HEK293 (cell line): ENCODE results near the gene HIRA.

ENCODE experiments used
- CTCF ChIA-PET: fragments of 350-600 bp; formaldehyde crosslinking; extraction: SDS; loops from one replicate; lab custom pipeline; 2021; ENCODE audit warnings: antibody characterized with exemption; lab: Yijun Ruan, JAX
- POLR2A ChIA-PET: fragments of 300-600 bp; formaldehyde crosslinking; extraction: SDS; loops from one replicate; lab custom pipeline; 2020; ENCODE audit warnings: antibody characterized with exemption, inconsistent platforms; lab: Yijun Ruan, JAX
- H3K27ac ChIP-seq: fragments of 200-500 bp; sonication (Bioruptor generic); 2 replicates; pipeline ENCODE4 v1.5.1; 2014; ENCODE audit warnings: low read depth, low read length, control low read depth, inconsistent platforms; ENCODE audit errors: extremely low read depth
- H3K36me3 ChIP-seq, 2 experiments: fragments of 200-500 bp in 1 of 2; sonication (Bioruptor generic) in 1 of 2; 1 replicate in 1 of 2; 2 replicates in 1 of 2; pipeline ENCODE4 v1.5.1; 2014 to 2017; ENCODE audit warnings: inconsistent platforms in 2 of 2, low read length in 2 of 2; ENCODE audit not compliant: control insufficient read depth in 2 of 2, insufficient read depth in 1 of 2
- H3K4me1 ChIP-seq: fragments of 200-500 bp; sonication (Bioruptor generic); 2 replicates; pipeline ENCODE4 v1.5.1; 2014; ENCODE audit warnings: mild to moderate bottlenecking, low read length, inconsistent platforms; ENCODE audit not compliant: control insufficient read depth, insufficient read depth
- H3K4me3 ChIP-seq: 2 replicates; pipeline ENCODE4 v1.5.1; 2011; ENCODE audit warnings: low read depth, mild to moderate bottlenecking, control low read depth, low read length, moderate library complexity
- H3K9me3 ChIP-seq: fragments of 200-500 bp; sonication (Bioruptor generic); 2 replicates; pipeline ENCODE4 v1.5.1; 2014; ENCODE audit warnings: low read depth, low read length, inconsistent platforms; ENCODE audit not compliant: control insufficient read depth, insufficient read depth
- HOXC10 ChIP-seq: sonication (generic); formaldehyde crosslinking; IDR thresholded peaks from 2 replicates; pipeline ENCODE4 v1.8.1; 2023; ENCODE audit warnings: mild to moderate bottlenecking, missing genetic modification reagents
- IKZF3 ChIP-seq: fragments of 450-650 bp; IDR thresholded peaks from 2 replicates; pipeline ENCODE4 v1.5.0; 2018; ENCODE audit warnings: missing biosample characterization, mild to moderate bottlenecking, missing genetic modification characterization, moderate library complexity
- KLF10 ChIP-seq: fragments of 450-650 bp; IDR thresholded peaks from 2 replicates; pipeline ENCODE4 v1.5.1; 2018; ENCODE audit warnings: missing biosample characterization, mild to moderate bottlenecking, missing genetic modification characterization
- KLF9 ChIP-seq: fragments of 450-650 bp; formaldehyde crosslinking; IDR thresholded peaks from 2 replicates; pipeline ENCODE4 v1.5.1; 2016; ENCODE audit warnings: missing biosample characterization, missing genetic modification characterization, low read depth
- MYNN ChIP-seq: fragments of 450-650 bp; formaldehyde crosslinking; IDR thresholded peaks from 2 replicates; pipeline ENCODE4 v1.5.1; 2016; ENCODE audit warnings: missing biosample characterization, missing genetic modification characterization, borderline replicate concordance
- REPIN1 ChIP-seq: fragments of 450-650 bp; formaldehyde crosslinking; IDR thresholded peaks from 2 replicates; pipeline ENCODE4 v1.5.1; 2017; ENCODE audit warnings: missing biosample characterization, missing genetic modification characterization, low read depth
- SCRT2 ChIP-seq: fragments of 450-650 bp; formaldehyde crosslinking; IDR thresholded peaks from 2 replicates; pipeline ENCODE4 v1.5.1; 2016; ENCODE audit warnings: missing biosample characterization, missing genetic modification characterization
- YY1 ChIP-seq: fragments of 450-650 bp; formaldehyde crosslinking; IDR thresholded peaks from 2 replicates; pipeline ENCODE4 v1.5.1; 2018; ENCODE audit warnings: missing biosample characterization, missing genetic modification characterization
- ZNF184 ChIP-seq: fragments of 450-650 bp; IDR thresholded peaks from 2 replicates; pipeline ENCODE4 v1.5.1; 2018; ENCODE audit warnings: missing biosample characterization, mild to moderate bottlenecking, missing genetic modification characterization
- ZNF37A ChIP-seq: fragments of 450-650 bp; IDR thresholded peaks from 2 replicates; pipeline ENCODE4 v1.5.1; 2018; ENCODE audit warnings: missing biosample characterization, missing genetic modification characterization
- ZNF596 ChIP-seq: fragments of 450-650 bp; IDR thresholded peaks from 2 replicates; pipeline ENCODE4 v1.5.0; 2018; ENCODE audit warnings: missing biosample characterization, mild to moderate bottlenecking, missing genetic modification characterization, moderate library complexity
- ZNF610 ChIP-seq: fragments of 450-650 bp; formaldehyde crosslinking; IDR thresholded peaks from 2 replicates; pipeline ENCODE4 v1.5.1; 2016; ENCODE audit warnings: missing biosample characterization, missing genetic modification characterization, borderline replicate concordance
- ZNF660 ChIP-seq: fragments of 450-650 bp; IDR thresholded peaks from 2 replicates; pipeline ENCODE4 v1.5.1; 2018; ENCODE audit warnings: missing biosample characterization, mild to moderate bottlenecking, missing genetic modification characterization
- ZNF76 ChIP-seq: fragments of 450-650 bp; formaldehyde crosslinking; IDR thresholded peaks from 2 replicates; pipeline ENCODE4; 2016; ENCODE audit warnings: low read depth, missing biosample characterization, missing genetic modification characterization, borderline replicate concordance
- ZSCAN30 ChIP-seq: fragments of 450-650 bp; IDR thresholded peaks from 2 replicates; pipeline ENCODE4 v1.5.1; 2018; ENCODE audit warnings: missing biosample characterization, mild to moderate bottlenecking, missing genetic modification characterization, moderate library complexity
- TF ChIP-seq, protein P1 (sequence below): fragments of 450-650 bp; formaldehyde crosslinking; IDR thresholded peaks from 2 replicates; pipeline ENCODE4 v1.5.1; 2016; ENCODE audit warnings: missing biosample characterization, missing genetic modification characterization
- TF ChIP-seq, protein P2 (sequence below): fragments of 450-650 bp; formaldehyde crosslinking; IDR thresholded peaks from 2 replicates; pipeline ENCODE4 v1.5.1; 2017; ENCODE audit warnings: missing biosample characterization, missing genetic modification characterization
- TF ChIP-seq, protein P3 (sequence below): fragments of 450-650 bp; IDR thresholded peaks from 2 replicates; pipeline ENCODE4 v1.5.1; 2018; ENCODE audit warnings: missing biosample characterization, missing genetic modification characterization
- TF ChIP-seq, protein P4 (sequence below): fragments of 450-650 bp; formaldehyde crosslinking; conservative IDR thresholded peaks from 2 replicates; pipeline ENCODE4 v1.5.1; 2016; ENCODE audit warnings: low read depth, missing biosample characterization, missing genetic modification characterization
- TF ChIP-seq, protein P5 (sequence below): fragments of 450-650 bp; formaldehyde crosslinking; IDR thresholded peaks from 2 replicates; pipeline ENCODE4 v1.5.1; 2017; ENCODE audit warnings: missing biosample characterization, missing genetic modification characterization
- TF ChIP-seq, protein P6 (sequence below): fragments of 450-650 bp; formaldehyde crosslinking; IDR thresholded peaks from 2 replicates; pipeline ENCODE4 v1.5.1; 2016; ENCODE audit warnings: missing biosample characterization, missing genetic modification characterization

Gene HIRA, protein sequence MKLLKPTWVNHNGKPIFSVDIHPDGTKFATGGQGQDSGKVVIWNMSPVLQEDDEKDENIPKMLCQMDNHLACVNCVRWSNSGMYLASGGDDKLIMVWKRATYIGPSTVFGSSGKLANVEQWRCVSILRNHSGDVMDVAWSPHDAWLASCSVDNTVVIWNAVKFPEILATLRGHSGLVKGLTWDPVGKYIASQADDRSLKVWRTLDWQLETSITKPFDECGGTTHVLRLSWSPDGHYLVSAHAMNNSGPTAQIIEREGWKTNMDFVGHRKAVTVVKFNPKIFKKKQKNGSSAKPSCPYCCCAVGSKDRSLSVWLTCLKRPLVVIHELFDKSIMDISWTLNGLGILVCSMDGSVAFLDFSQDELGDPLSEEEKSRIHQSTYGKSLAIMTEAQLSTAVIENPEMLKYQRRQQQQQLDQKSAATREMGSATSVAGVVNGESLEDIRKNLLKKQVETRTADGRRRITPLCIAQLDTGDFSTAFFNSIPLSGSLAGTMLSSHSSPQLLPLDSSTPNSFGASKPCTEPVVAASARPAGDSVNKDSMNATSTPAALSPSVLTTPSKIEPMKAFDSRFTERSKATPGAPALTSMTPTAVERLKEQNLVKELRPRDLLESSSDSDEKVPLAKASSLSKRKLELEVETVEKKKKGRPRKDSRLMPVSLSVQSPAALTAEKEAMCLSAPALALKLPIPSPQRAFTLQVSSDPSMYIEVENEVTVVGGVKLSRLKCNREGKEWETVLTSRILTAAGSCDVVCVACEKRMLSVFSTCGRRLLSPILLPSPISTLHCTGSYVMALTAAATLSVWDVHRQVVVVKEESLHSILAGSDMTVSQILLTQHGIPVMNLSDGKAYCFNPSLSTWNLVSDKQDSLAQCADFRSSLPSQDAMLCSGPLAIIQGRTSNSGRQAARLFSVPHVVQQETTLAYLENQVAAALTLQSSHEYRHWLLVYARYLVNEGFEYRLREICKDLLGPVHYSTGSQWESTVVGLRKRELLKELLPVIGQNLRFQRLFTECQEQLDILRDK

DNA sequence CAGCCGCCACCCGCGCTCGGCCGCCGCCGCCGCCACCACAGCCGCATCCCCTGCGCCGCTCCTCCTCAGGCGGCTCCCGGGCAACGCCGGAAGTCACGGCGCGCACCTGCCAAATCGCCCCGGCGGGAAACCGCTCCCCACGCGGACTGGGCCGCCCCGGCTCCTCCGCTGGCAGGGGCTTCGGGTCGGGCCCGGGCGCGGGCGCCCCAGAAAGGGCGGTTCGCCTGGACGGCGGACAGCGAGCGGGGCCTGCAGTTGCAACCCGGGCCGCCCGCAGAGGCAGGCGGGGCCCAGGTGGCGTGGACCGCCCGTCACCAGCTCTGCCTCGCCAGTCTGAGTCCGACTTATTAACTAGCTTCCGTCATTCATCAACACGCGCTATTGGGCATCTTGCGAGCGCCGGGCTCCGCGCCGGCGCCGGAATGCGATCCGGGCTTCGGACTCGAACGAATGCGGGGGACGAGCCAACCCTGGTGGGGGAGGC is at the start of gene HIRA:
Gene HIRA (minus strand): TSS at position 85 of the 484 bp plus-strand sequence. CDS start 257 bp downstream, outside the sequence.
- Histone ChIP-seq H3K9me3 (no peaks in the 10 kb centered on the region), H3K36me3 (peaks cover 3 to 45% of the 10 kb centered on the region in 2 experiments; a peak in 2 of 3 replicates), H3K4me1 (no peaks in the 10 kb centered on the region; the same call in 1 of the 2 replicates), H3K4me3 (peak within 1 kb of the TSS; percentile 90), H3K27ac (peak within 1 kb of the TSS; percentile 67)
- POLR2A ChIA-PET = interaction anchor here (0.6 to 3.7 kb wide), 11 partner anchors 11 to 258 kb away, joined by 3 to 22 read pairs (median 4); partner anchors contain the start of genes C22orf39, CDC45, SLC25A1 and UFD1
- CTCF ChIA-PET = interaction anchor here (0.6 kb wide), 1 partner anchor 250 kb away, joined by 3 read pairs; no protein-coding TSS in a partner anchor
- TF ChIP-seq, protein P1, sequence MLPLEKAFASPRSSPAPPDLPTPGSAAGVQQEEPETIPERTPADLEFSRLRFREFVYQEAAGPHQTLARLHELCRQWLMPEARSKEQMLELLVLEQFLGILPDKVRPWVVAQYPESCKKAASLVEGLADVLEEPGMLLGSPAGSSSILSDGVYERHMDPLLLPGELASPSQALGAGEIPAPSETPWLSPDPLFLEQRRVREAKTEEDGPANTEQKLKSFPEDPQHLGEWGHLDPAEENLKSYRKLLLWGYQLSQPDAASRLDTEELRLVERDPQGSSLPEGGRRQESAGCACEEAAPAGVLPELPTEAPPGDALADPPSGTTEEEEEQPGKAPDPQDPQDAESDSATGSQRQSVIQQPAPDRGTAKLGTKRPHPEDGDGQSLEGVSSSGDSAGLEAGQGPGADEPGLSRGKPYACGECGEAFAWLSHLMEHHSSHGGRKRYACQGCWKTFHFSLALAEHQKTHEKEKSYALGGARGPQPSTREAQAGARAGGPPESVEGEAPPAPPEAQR (tag by site-specific recombination) = peak; percentile 60; the same call in 1 of the 2 replicates
- TF ChIP-seq, protein P2, sequence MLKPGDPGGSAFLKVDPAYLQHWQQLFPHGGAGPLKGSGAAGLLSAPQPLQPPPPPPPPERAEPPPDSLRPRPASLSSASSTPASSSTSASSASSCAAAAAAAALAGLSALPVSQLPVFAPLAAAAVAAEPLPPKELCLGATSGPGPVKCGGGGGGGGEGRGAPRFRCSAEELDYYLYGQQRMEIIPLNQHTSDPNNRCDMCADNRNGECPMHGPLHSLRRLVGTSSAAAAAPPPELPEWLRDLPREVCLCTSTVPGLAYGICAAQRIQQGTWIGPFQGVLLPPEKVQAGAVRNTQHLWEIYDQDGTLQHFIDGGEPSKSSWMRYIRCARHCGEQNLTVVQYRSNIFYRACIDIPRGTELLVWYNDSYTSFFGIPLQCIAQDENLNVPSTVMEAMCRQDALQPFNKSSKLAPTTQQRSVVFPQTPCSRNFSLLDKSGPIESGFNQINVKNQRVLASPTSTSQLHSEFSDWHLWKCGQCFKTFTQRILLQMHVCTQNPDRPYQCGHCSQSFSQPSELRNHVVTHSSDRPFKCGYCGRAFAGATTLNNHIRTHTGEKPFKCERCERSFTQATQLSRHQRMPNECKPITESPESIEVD = no peak
- peak; percentile 85 for TF ChIP-seq ZSCAN30 (tag by site-specific recombination)
- no peak for TF ChIP-seq KLF9
- no peak for TF ChIP-seq MYNN (tag by site-specific recombination)
- no peak for TF ChIP-seq IKZF3 (tag by site-specific recombination)
- TF ChIP-seq HOXC10 = 0 out of 2 replicates have a peak, but pooled peaks have one; percentile 22
- TF ChIP-seq ZNF596 (tag by site-specific recombination) = 0 out of 2 replicates have a peak, but pooled peaks have one; percentile 29
- TF ChIP-seq, protein P3, sequence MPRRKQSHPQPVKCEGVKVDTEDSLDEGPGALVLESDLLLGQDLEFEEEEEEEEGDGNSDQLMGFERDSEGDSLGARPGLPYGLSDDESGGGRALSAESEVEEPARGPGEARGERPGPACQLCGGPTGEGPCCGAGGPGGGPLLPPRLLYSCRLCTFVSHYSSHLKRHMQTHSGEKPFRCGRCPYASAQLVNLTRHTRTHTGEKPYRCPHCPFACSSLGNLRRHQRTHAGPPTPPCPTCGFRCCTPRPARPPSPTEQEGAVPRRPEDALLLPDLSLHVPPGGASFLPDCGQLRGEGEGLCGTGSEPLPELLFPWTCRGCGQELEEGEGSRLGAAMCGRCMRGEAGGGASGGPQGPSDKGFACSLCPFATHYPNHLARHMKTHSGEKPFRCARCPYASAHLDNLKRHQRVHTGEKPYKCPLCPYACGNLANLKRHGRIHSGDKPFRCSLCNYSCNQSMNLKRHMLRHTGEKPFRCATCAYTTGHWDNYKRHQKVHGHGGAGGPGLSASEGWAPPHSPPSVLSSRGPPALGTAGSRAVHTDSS (tag by site-specific recombination) = peak; percentile 52; the same call in 1 of the 2 replicates
- TF ChIP-seq, protein P4, sequence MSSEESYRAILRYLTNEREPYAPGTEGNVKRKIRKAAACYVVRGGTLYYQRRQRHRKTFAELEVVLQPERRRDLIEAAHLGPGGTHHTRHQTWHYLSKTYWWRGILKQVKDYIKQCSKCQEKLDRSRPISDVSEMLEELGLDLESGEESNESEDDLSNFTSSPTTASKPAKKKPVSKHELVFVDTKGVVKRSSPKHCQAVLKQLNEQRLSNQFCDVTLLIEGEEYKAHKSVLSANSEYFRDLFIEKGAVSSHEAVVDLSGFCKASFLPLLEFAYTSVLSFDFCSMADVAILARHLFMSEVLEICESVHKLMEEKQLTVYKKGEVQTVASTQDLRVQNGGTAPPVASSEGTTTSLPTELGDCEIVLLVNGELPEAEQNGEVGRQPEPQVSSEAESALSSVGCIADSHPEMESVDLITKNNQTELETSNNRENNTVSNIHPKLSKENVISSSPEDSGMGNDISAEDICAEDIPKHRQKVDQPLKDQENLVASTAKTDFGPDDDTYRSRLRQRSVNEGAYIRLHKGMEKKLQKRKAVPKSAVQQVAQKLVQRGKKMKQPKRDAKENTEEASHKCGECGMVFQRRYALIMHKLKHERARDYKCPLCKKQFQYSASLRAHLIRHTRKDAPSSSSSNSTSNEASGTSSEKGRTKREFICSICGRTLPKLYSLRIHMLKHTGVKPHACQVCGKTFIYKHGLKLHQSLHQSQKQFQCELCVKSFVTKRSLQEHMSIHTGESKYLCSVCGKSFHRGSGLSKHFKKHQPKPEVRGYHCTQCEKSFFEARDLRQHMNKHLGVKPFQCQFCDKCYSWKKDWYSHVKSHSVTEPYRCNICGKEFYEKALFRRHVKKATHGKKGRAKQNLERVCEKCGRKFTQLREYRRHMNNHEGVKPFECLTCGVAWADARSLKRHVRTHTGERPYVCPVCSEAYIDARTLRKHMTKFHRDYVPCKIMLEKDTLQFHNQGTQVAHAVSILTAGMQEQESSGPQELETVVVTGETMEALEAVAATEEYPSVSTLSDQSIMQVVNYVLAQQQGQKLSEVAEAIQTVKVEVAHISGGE (tag by site-specific recombination) = peak; percentile 98
- no peak for TF ChIP-seq SCRT2
- peak; percentile 90 for TF ChIP-seq ZNF660 (tag by site-specific recombination)
- TF ChIP-seq ZNF37A (tag by site-specific recombination) = peak; percentile 73
- TF ChIP-seq ZNF184 = 0 out of 2 replicates have a peak, but pooled peaks have one; percentile 66
- no peak for TF ChIP-seq REPIN1 (tag by site-specific recombination)
- TF ChIP-seq KLF10 (tag by site-specific recombination) = peak; percentile 21; the same call in 1 of the 2 replicates
- TF ChIP-seq, protein P5, sequence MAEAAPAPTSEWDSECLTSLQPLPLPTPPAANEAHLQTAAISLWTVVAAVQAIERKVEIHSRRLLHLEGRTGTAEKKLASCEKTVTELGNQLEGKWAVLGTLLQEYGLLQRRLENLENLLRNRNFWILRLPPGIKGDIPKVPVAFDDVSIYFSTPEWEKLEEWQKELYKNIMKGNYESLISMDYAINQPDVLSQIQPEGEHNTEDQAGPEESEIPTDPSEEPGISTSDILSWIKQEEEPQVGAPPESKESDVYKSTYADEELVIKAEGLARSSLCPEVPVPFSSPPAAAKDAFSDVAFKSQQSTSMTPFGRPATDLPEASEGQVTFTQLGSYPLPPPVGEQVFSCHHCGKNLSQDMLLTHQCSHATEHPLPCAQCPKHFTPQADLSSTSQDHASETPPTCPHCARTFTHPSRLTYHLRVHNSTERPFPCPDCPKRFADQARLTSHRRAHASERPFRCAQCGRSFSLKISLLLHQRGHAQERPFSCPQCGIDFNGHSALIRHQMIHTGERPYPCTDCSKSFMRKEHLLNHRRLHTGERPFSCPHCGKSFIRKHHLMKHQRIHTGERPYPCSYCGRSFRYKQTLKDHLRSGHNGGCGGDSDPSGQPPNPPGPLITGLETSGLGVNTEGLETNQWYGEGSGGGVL (tag by site-specific recombination) = no peak
- peak; percentile 17; the same call in 1 of the 2 replicates for TF ChIP-seq ZNF76 (tag by site-specific recombination)
- TF ChIP-seq YY1 = peak; percentile 66; the same call in 1 of the 2 replicates
- TF ChIP-seq ZNF610 (tag by site-specific recombination) = no peak
- TF ChIP-seq, protein P6, sequence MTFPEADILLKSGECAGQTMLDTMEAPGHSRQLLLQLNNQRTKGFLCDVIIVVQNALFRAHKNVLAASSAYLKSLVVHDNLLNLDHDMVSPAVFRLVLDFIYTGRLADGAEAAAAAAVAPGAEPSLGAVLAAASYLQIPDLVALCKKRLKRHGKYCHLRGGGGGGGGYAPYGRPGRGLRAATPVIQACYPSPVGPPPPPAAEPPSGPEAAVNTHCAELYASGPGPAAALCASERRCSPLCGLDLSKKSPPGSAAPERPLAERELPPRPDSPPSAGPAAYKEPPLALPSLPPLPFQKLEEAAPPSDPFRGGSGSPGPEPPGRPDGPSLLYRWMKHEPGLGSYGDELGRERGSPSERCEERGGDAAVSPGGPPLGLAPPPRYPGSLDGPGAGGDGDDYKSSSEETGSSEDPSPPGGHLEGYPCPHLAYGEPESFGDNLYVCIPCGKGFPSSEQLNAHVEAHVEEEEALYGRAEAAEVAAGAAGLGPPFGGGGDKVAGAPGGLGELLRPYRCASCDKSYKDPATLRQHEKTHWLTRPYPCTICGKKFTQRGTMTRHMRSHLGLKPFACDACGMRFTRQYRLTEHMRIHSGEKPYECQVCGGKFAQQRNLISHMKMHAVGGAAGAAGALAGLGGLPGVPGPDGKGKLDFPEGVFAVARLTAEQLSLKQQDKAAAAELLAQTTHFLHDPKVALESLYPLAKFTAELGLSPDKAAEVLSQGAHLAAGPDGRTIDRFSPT (tag by site-specific recombination) = no peak
